ENCODE results near the gene OBSCN.

GRCh38 chr1:228288536-228289238 is 80.8 kb downstream of the OBSCN start:
- no peak for TF ChIP-seq CTCF (conservative IDR thresholded peaks at IDR 0.05; ENCODE audit: low read length)
- TF ChIP-seq EZH2phosphoT487 (IDR thresholded peaks at IDR 0.05; ENCODE audit: borderline replicate concordance): no peak
